Activated T-cell treated with anti-CD3 and anti-CD28 coated beads, Interleukin-2, amount 50 U/mL, for 48 hours (primary cell): ENCODE measurements around the gene HARS2.
"Not testable (repeated sequence)": the region's sequence is repeated elsewhere in the genome, so short reads cannot be mapped to it uniquely, and the experiment has no call there.

Experiments
- DNase-seq, 2 experiments: peaks; one replicate each; pipeline ENCODE4 v3.0.0-alpha.2; 2020

Gene HARS2

GRCh38 chr5:140700177-140701144 lies 9.2 kb downstream of the HARS2 start, which contains the start of gene ZMAT2:
TSS of gene ZMAT2 (plus strand) at chr5:140700447. CDS start at chr5:140700461, 14 bp downstream.
- DNase-seq: peak; percentile 92 to 93

GRCh38 chr5:140707812-140708211 lies 16.6 kb downstream of the HARS2 start:
- DNase-seq: no peak

GRCh38 chr5:140708787-140709186 lies 17.5 kb downstream of the HARS2 start:
- not testable (repeated sequence) for DNase-seq

- DNase-seq: peak; percentile 93 to 94
Observed at GRCh38 chr5:140710899-140711552, 19.8 kb downstream of the HARS2 start.

GRCh38 chr5:140711794-140712193 lies 20.5 kb downstream of the HARS2 start:
- DNase-seq: no peak

GRCh38 chr5:140713562-140714094 lies 22.4 kb downstream of the HARS2 start:
- no peak for DNase-seq

- not testable (repeated sequence) for DNase-seq
Observed at GRCh38 chr5:140716238-140716637, 25.0 kb downstream of the HARS2 start.

- DNase-seq: no peak
Observed at GRCh38 chr5:140718266-140718592, 27.0 kb downstream of the HARS2 start.

GRCh38 chr5:140720738-140721137 lies 29.5 kb downstream of the HARS2 start:
- not testable (repeated sequence) for DNase-seq

GRCh38 chr5:140721395-140721794 lies 30.1 kb downstream of the HARS2 start:
- not testable (repeated sequence) for DNase-seq

GRCh38 chr5:140725799-140726471 lies 34.7 kb downstream of the HARS2 start:
- peak; percentile 89 to 90 for DNase-seq

GRCh38 chr5:140733098-140733497 lies 41.8 kb downstream of the HARS2 start:
- DNase-seq: no peak

GRCh38 chr5:140734354-140734753 lies 43.1 kb downstream of the HARS2 start:
- DNase-seq: no peak

- DNase-seq: no peak
Observed at GRCh38 chr5:140737486-140737885, 46.2 kb downstream of the HARS2 start.

- DNase-seq: no peak
Observed at GRCh38 chr5:140741967-140742366, 50.7 kb downstream of the HARS2 start.
